K562 (cell line): ENCODE measurements around the gene COL23A1. TPM values are rescaled to one million over a fixed set of nuclear protein-coding genes. Genes with fewer than 3 reads are reported as not detected.

Experiments used
- ATAC-seq: fragments of 200-7000 bp; cut with Tn5 transposase; 3 replicates; pipeline ENCODE4 v1.9.1; 2020; ENCODE audit warnings: moderate library complexity
- BruUV-seq: library from RNA; stranded (reverse); fragments of 400-500 nt; replicated peaks from 2 replicates; lab custom pipeline; 2021; lab: Mats Ljungman, UMichigan
- CTCF ChIA-PET: fragments of 300-600 bp; formaldehyde crosslinking; extraction: SDS; loops from one replicate; lab custom pipeline; 2021; ENCODE audit warnings: low intra/inter-chr PET ratio; lab: Yijun Ruan, JAX
- POLR2A ChIA-PET: fragments of 300-600, 350-650 bp; sonication (Branson Sonifier 250); formaldehyde crosslinking; extraction: SDS; loops from one replicate; lab custom pipeline; 2021; ENCODE audit warnings: antibody characterized with exemption, inconsistent platforms; lab: Yijun Ruan, JAX
- DNase-seq, 4 experiments: peaks; one replicate each; pipeline versions ENCODE4 v3.0.0 to v3.0.0-alpha.2; 2011 to 2018; ENCODE audit warnings: low spot score in 3 of 4, mixed read lengths in 3 of 4; ENCODE audit errors: extremely low read depth in 1 of 4
- FAIRE-seq: peaks from 2 replicates; lab custom pipeline; 2011; peaks lifted over from hg19 to GRCh38; lab: Jason Lieb, UNC
- H2AFZ ChIP-seq: 2 replicates; pipeline ENCODE4 v1.6.0; 2011; ENCODE audit warnings: low read depth, low read length, control low read depth, inconsistent platforms
- H3K27ac ChIP-seq: fragments of 200-600 bp; 3 replicates; pipeline ENCODE4 v1.8.0; 2011; ENCODE audit warnings: low read depth, mild to moderate bottlenecking, control low read depth, inconsistent platforms, low read length, moderate library complexity, mixed read lengths; ENCODE audit errors: extremely low read depth
- H3K27me3 ChIP-seq, 2 experiments: fragments of 300-600 bp in 1 of 2; 2 replicates in 1 of 2; 3 replicates in 1 of 2; pipeline versions ENCODE4 v1.6.0 to v1.8.0; 2011; ENCODE audit warnings: inconsistent platforms in 2 of 2, low read length in 2 of 2, mild to moderate bottlenecking in 1 of 2, mixed read lengths in 1 of 2, moderate library complexity in 1 of 2; ENCODE audit not compliant: control insufficient read depth in 2 of 2, insufficient read depth in 2 of 2
- H3K36me3 ChIP-seq: fragments of 300-600 bp; 3 replicates; pipeline ENCODE4 v1.8.0; 2011; ENCODE audit warnings: mild to moderate bottlenecking, low read length, inconsistent platforms; ENCODE audit not compliant: control insufficient read depth, insufficient read depth
- H3K4me1 ChIP-seq, 2 experiments: fragments of 200-600 bp in 1 of 2; replicated peaks in 1 of 2; 2 replicates in 1 of 2; 3 replicates in 1 of 2; pipeline versions ENCODE4 v1.5.1 to v1.8.0; 2011; ENCODE audit warnings: inconsistent platforms in 2 of 2, low read length in 2 of 2, mild to moderate bottlenecking in 1 of 2, mixed read lengths in 1 of 2, moderate library complexity in 1 of 2; ENCODE audit not compliant: control insufficient read depth in 2 of 2, insufficient read depth in 2 of 2
- H3K4me2 ChIP-seq: 2 replicates; pipeline ENCODE4 v1.6.1; 2011; ENCODE audit warnings: low read length, control low read depth, inconsistent platforms, mixed read lengths; ENCODE audit not compliant: insufficient read depth
- H3K4me3 ChIP-seq: fragments of 200-600 bp; sonication (generic), shearing (Covaris generic); 2 replicates; pipeline ENCODE4 v1.5.1; 2016; ENCODE audit warnings: control low read depth, inconsistent platforms
- H3K79me2 ChIP-seq: fragments of 200-600 bp; 3 replicates; pipeline ENCODE4 v1.8.0; 2011; ENCODE audit warnings: low read length, inconsistent platforms; ENCODE audit not compliant: control insufficient read depth, insufficient read depth
- H3K9ac ChIP-seq, 2 experiments: 2 replicates each; pipeline versions ENCODE4 v1.6.0 to v1.6.1; 2011; ENCODE audit warnings: low read depth in 2 of 2, low read length in 2 of 2, control low read depth in 1 of 2, inconsistent platforms in 1 of 2, mild to moderate bottlenecking in 1 of 2, mixed read lengths in 1 of 2; ENCODE audit not compliant: insufficient read depth in 1 of 2
- H3K9me1 ChIP-seq: one replicate; pipeline ENCODE4 v1.6.0; 2011; ENCODE audit warnings: inconsistent platforms, mild to moderate bottlenecking, low read length, moderate library complexity; ENCODE audit not compliant: control insufficient read depth, insufficient read depth
- H3K9me3 ChIP-seq: replicated peaks from 2 replicates; pipeline ENCODE4 v1.5.1; 2011; ENCODE audit warnings: low read depth, low read length, inconsistent platforms; ENCODE audit not compliant: control insufficient read depth, insufficient read depth
- H4K20me1 ChIP-seq: replicated peaks from 2 replicates; pipeline ENCODE4 v1.6.1; 2011; ENCODE audit warnings: low read length, inconsistent platforms, mixed read lengths; ENCODE audit not compliant: control insufficient read depth, insufficient read depth
- ARID1B ChIP-seq: fragments of 450-650 bp; IDR thresholded peaks from 2 replicates; pipeline ENCODE4 v1.6.1; 2016; ENCODE audit warnings: antibody characterized with exemption, mild to moderate bottlenecking, inconsistent platforms
- BCOR ChIP-seq: fragments of 450-650 bp; IDR thresholded peaks from 2 replicates; pipeline ENCODE4 v1.6.1; 2016
- CAMTA2 ChIP-seq: fragments of 250-450 bp; sonication (Bioruptor Pico); conservative IDR thresholded peaks from 2 replicates; pipeline ENCODE4 v1.5.1; 2022
- CHCHD3 ChIP-seq: fragments of 250-450 bp; sonication (Bioruptor Pico); IDR thresholded peaks from 2 replicates; pipeline ENCODE4 v2.1.2; 2022; ENCODE audit warnings: mild to moderate bottlenecking
- FOXJ2 ChIP-seq: fragments of 200-800 bp; sonication (Bioruptor generic); IDR thresholded peaks from 2 replicates; pipeline ENCODE4 v1.6.1; 2016; ENCODE audit warnings: missing genetic modification characterization, missing compliant biosample characterization
- HNRNPUL1 ChIP-seq: fragments of 200-400 bp; formaldehyde crosslinking; IDR thresholded peaks from 2 replicates; pipeline ENCODE4 v1.6.1; 2017; ENCODE audit warnings: low read length
- JUNB ChIP-seq: fragments of 450-650 bp; formaldehyde crosslinking; conservative IDR thresholded peaks from 2 replicates; pipeline ENCODE4 v1.4.0; 2020; ENCODE audit warnings: mild to moderate bottlenecking
- KLF16 ChIP-seq: IDR thresholded peaks from 2 replicates; pipeline ENCODE4 v1.6.1; 2016; ENCODE audit warnings: antibody characterized with exemption
- L3MBTL2 ChIP-seq: fragments of 450-650 bp; IDR thresholded peaks from 2 replicates; pipeline ENCODE4 v1.6.1; 2016; ENCODE audit warnings: mild to moderate bottlenecking, moderate library complexity
- NR3C1 ChIP-seq: sonication (generic); formaldehyde crosslinking; IDR thresholded peaks from 2 replicates; pipeline ENCODE4 v1.8.1; 2022; ENCODE audit warnings: missing genetic modification reagents
- NUFIP1 ChIP-seq: fragments of 450-650 bp; IDR thresholded peaks from 2 replicates; pipeline ENCODE4 v1.6.1; 2018; ENCODE audit not compliant: partially characterized antibody
- PATZ1 ChIP-seq: fragments of 250-450 bp; sonication (Bioruptor Pico); IDR thresholded peaks from 2 replicates; pipeline ENCODE4 v1.5.0; 2020; ENCODE audit warnings: mild to moderate bottlenecking, borderline replicate concordance
- PCBP1 ChIP-seq: fragments of 200-400 bp; formaldehyde crosslinking; IDR thresholded peaks from 2 replicates; pipeline ENCODE4 v1.6.1; 2018; ENCODE audit warnings: mild to moderate bottlenecking, low read depth, low read length; ENCODE audit not compliant: poor library complexity, severe bottlenecking
- PREB ChIP-seq: sonication (generic); formaldehyde crosslinking; IDR thresholded peaks from 2 replicates; pipeline ENCODE4 v1.8.1; 2023; ENCODE audit warnings: mild to moderate bottlenecking, missing genetic modification reagents
- SMAD4 ChIP-seq: fragments of 250-450 bp; sonication (Bioruptor Pico); conservative IDR thresholded peaks from 2 replicates; pipeline ENCODE4 v1.8.0; 2021; ENCODE audit warnings: inconsistent platforms, mild to moderate bottlenecking, moderate library complexity
- ZBTB34 ChIP-seq: fragments of 250-450 bp; sonication (Bioruptor Pico); IDR thresholded peaks from 2 replicates; pipeline ENCODE4 v1.8.0; 2021; ENCODE audit warnings: mild to moderate bottlenecking, moderate library complexity
- ZFP91 ChIP-seq: sonication (generic); formaldehyde crosslinking; IDR thresholded peaks from 2 replicates; pipeline ENCODE4 v1.8.0; 2022; ENCODE audit warnings: mild to moderate bottlenecking, missing genetic modification reagents
- ZKSCAN8 ChIP-seq: fragments of 200-800 bp; sonication (Bioruptor generic); IDR thresholded peaks from 2 replicates; pipeline ENCODE4 v1.6.1; 2016; ENCODE audit warnings: missing genetic modification characterization, missing compliant biosample characterization
- ZNF584 ChIP-seq: fragments of 200-800 bp; sonication (Bioruptor generic); IDR thresholded peaks from 2 replicates; pipeline ENCODE4 v1.6.1; 2016; ENCODE audit warnings: low read depth, mild to moderate bottlenecking, missing genetic modification characterization, missing compliant biosample characterization
- ZNF77 ChIP-seq: fragments of 250-450 bp; sonication (Bioruptor Pico); IDR thresholded peaks from 2 replicates; pipeline ENCODE4 v1.5.0; 2020
- WGBS: fragments of 100-300 bp; shearing (Covaris generic); methylation state at CpG from one replicate; pipeline ENCODE4 v1.1.6; 2016; ENCODE audit warnings: low coverage, mixed read lengths; ENCODE audit not compliant: insufficient coverage; ENCODE audit errors: missing lambda C conversion rate; 5-methylcytosine and 5-hydroxymethylcytosine counted together
- in situ Hi-C: fragments of 300-500 bp; cut with MboI; formaldehyde crosslinking; loops from 4 replicates; pipeline ENCODE4 v1.15.0; 2018; ENCODE audit warnings: inconsistent platforms, mixed read lengths
- intact Hi-C: fragments of 100-400 bp; cut with micrococcal nuclease; formaldehyde crosslinking; loops from 2 replicates; pipeline ENCODE4 v1.14.2; 2022
- polyA plus RNA-seq, 8 experiments: library from polyadenylated mRNA; depleted of rRNA in 4 of 8; stranded (reverse) in 5 of 8; unstranded in 3 of 8; fragments of >200 nt; fragmentation: Nextera tagmentation in 2 of 8; fragmentation: Illumina TruSeq in 1 of 8; extraction: Ambion mirVana in 2 of 8; extraction: Trizol in 1 of 8; gene quantifications; 2 replicates each; pipeline versions ENCODE4 v1.2.1 to v1.2.3, GENCODE V29; 2011 to 2014; ENCODE audit warnings: inconsistent platforms in 1 of 8, missing spikeins in 1 of 8
- total RNA-seq, 7 experiments: library from RNA; depleted of rRNA in 6 of 7; stranded (reverse); fragments of >200 nt in 6 of 7; fragmentation: Illumina TruSeq in 2 of 7; extraction: Trizol in 2 of 7; gene quantifications; 2 replicates each; pipeline versions ENCODE4 v1.2.1 to v1.2.3, GENCODE V29; 2011 to 2021; ENCODE audit warnings: low replicate concordance in 1 of 7

COL23A1 gene
- total and polyA plus RNA-seq, 9 of the 15 experiments (the other 6 are each of a cell fraction or from before 2014, with no cell fraction given) = 0.09 TPM; not detected in 8

- intact Hi-C loops (no loop called here), in situ Hi-C loops (no loop called here)
- Histone ChIP-seq H2AFZ (no peak overlapping the region), H3K4me1 (peaks cover 0 to under 1% of the 10 kb centered on the region in 2 experiments; a peak in 1 of 5 replicates), H3K9ac (no peak overlapping the region), H3K27ac (no peak overlapping the region), H3K4me2 (no peak overlapping the region), H3K27me3 (peaks cover 25 to 69% of the 10 kb centered on the region in 2 experiments; a peak in 4 of 5 replicates), H3K79me2 (no peaks in the 10 kb centered on the region), H3K4me3 (no peak overlapping the region), H3K36me3 (no peaks in the 10 kb centered on the region), H3K9me3 (no peaks in the 10 kb centered on the region), H4K20me1 (no peaks in the 10 kb centered on the region), H3K9me1 (no peaks in the 10 kb centered on the region)
- BruUV-seq = no TSS peak
- 7% methylated on average over 8 of the region's 8 CpGs for WGBS
- TF ChIP-seq SMAD4 (CRISPR knock-in tag) (no peak), KLF16 (no peak), BCOR (no peak), ZNF584 (CRISPR knock-in tag) (no peak), ZNF77 (CRISPR knock-in tag) (no peak), PCBP1 (no peak), FOXJ2 (tag) (no peak), PREB (CRISPR knock-in tag) (no peak), NUFIP1 (no peak), NR3C1 (CRISPR knock-in tag) (no peak), CAMTA2 (CRISPR knock-in tag) (no peak), ARID1B (no peak), JUNB (CRISPR knock-in tag) (no peak), CHCHD3 (CRISPR knock-in tag) (no peak), ZKSCAN8 (CRISPR knock-in tag) (no peak), HNRNPUL1 (no peak), ZFP91 (no peak), ZBTB34 (CRISPR knock-in tag) (no peak), L3MBTL2 (no peak), PATZ1 (CRISPR knock-in tag) (no peak)
- DNase-seq (no peak), FAIRE-seq (no peak), ATAC-seq (no peak)
- ChIA-PET POLR2A (no interaction called here), CTCF (no interaction called here)
Measured at GRCh38 chr5:178352035-178352349, 238.2 kb downstream of the COL23A1 start.
